GM21515 (cell line): Measurements from ENCODE around the gene MID1.

ENCODE experiments used
- ATAC-seq: cut with Tn5 transposase; IDR thresholded peaks from one replicate; pipeline ENCODE4 v1.9.1; 2021; ENCODE audit not compliant: unreplicated experiment

The MID1 gene

GRCh38 chrX:10577853-10578252 is 42.5 kb downstream of the MID1 start:
- no peak for ATAC-seq

- ATAC-seq = no peak
Measured at GRCh38 chrX:10576777-10577447, 43.5 kb downstream of the MID1 start.

GRCh38 chrX:10576186-10576585 is 44.2 kb downstream of the MID1 start:
- ATAC-seq = no peak

GRCh38 chrX:10574663-10575062 is 45.7 kb downstream of the MID1 start:
- no peak for ATAC-seq

GRCh38 chrX:10571260-10571659 is 49.1 kb downstream of the MID1 start:
- ATAC-seq = no peak

- ATAC-seq = no peak
Measured at GRCh38 chrX:10570601-10571000, 49.8 kb downstream of the MID1 start.

GRCh38 chrX:10569946-10570345 is 50.4 kb downstream of the MID1 start:
- no peak for ATAC-seq

- ATAC-seq = no peak
Measured at GRCh38 chrX:10568428-10568827, 52.0 kb downstream of the MID1 start.

GRCh38 chrX:10567136-10567535 is 53.2 kb downstream of the MID1 start:
- ATAC-seq = no peak

- no peak for ATAC-seq
Measured at GRCh38 chrX:10566716-10567097, 53.7 kb downstream of the MID1 start.

- no peak for ATAC-seq
Measured at GRCh38 chrX:10564484-10564883, 55.9 kb downstream of the MID1 start.

GRCh38 chrX:10557166-10557565 is 63.2 kb downstream of the MID1 start:
- no peak for ATAC-seq

GRCh38 chrX:10556405-10556804 is 64.0 kb downstream of the MID1 start:
- no peak for ATAC-seq

GRCh38 chrX:10555846-10556245 is 64.5 kb downstream of the MID1 start:
- ATAC-seq = no peak

GRCh38 chrX:10554612-10555270 is 65.6 kb downstream of the MID1 start:
- no peak for ATAC-seq

GRCh38 chrX:10549280-10549679 is 71.1 kb downstream of the MID1 start:
- no peak for ATAC-seq

GRCh38 chrX:10548688-10549087 is 71.7 kb downstream of the MID1 start:
- ATAC-seq = no peak

GRCh38 chrX:10545882-10546281 is 74.5 kb downstream of the MID1 start:
- no peak for ATAC-seq

GRCh38 chrX:10542586-10542985 is 77.8 kb downstream of the MID1 start:
- ATAC-seq = no peak

- ATAC-seq = no peak
Measured at GRCh38 chrX:10538831-10539230, 81.6 kb downstream of the MID1 start.

GRCh38 chrX:10537308-10537707 is 83.1 kb downstream of the MID1 start:
- ATAC-seq = no peak

GRCh38 chrX:10536744-10537143 is 83.6 kb downstream of the MID1 start:
- no peak for ATAC-seq

- ATAC-seq = no peak
Measured at GRCh38 chrX:10534611-10535010, 85.8 kb downstream of the MID1 start.
